GM12892 (cell line): ENCODE data around the gene ARHGDIG.

Experiments used
- POLR2A ChIP-seq: IDR thresholded peaks from 2 replicates; pipeline ENCODE4 v1.6.1; 2011; ENCODE audit warnings: low read depth, low read length, control low read depth
- POLR2AphosphoS5 ChIP-seq: IDR thresholded peaks from 2 replicates; pipeline ENCODE4 v1.6.1; 2011; ENCODE audit warnings: low read depth, low read length, control low read depth
- TAF1 ChIP-seq: IDR thresholded peaks from 2 replicates; pipeline ENCODE4 v1.6.1; 2011; ENCODE audit warnings: low read depth, mild to moderate bottlenecking, control low read depth, low read length, borderline replicate concordance

DNA sequence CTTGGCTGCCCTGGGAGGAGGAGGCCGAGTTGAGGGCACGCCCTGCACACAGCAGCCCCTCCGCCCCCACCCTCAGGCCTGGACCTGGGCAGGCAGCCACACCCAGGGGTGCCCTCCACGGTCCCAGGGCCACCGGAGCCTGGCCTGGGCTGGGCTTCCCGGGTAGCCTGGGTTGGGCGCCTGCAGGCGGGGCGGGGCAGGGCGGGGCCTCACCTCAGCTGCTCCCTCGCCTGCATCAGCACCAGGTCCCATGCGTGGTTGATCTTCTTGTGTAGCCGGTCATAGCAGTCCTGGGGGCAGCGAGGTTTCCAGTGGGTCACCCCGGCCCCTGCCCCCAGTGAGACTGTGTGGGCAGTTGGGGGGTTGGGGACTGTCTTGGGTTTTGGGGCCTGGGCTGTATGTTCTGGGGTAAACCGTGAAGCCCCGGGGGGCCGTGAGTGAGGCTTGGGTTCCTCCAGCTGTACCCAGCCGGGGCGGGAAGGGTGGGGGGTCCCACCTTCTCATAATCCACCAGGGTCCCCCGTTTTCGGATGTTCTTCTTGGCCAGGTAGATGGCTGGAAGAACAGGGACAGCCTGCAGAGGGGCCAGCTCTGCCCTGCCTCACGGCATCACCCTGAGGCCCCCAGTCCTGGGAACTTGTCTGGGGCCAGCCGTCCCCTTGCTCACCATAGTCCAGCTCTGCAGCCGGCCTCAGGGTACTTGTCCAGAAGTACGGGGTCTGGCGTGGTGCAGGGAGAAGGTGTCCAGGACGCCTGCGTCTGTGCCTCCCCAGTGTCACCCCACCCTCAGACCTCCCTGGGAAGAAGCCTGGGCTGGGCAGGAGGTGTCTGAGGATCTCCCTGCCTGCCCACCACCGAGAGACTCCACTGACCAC is 6.6 kb upstream of the ARHGDIG start:
- TF ChIP-seq POLR2A (no peak), POLR2AphosphoS5 (no peak), TAF1 (no peak)
